RCC 7860 (cell line): ENCODE data around the gene SLC8A3.

Experiments used
- DNase-seq: peaks from one replicate; pipeline ENCODE4 v3.0.0-alpha.2; 2015; ENCODE audit warnings: low spot score
- FAIRE-seq: peaks from 2 replicates; lab custom pipeline; 2012; peaks lifted over from hg19 to GRCh38; lab: Jason Lieb, UNC

Gene SLC8A3

GRCh38 chr14:70004791-70005190 lies 184.0 kb downstream of the SLC8A3 start:
- no peak for DNase-seq
- FAIRE-seq: no peak

GRCh38 chr14:70002589-70003346 lies 186.0 kb downstream of the SLC8A3 start:
- FAIRE-seq (no peak), DNase-seq (no peak)

GRCh38 chr14:70000601-70001000 lies 188.2 kb downstream of the SLC8A3 start:
- peak; percentile 71 for DNase-seq

GRCh38 chr14:69999261-69999674 lies 189.5 kb downstream of the SLC8A3 start:
- FAIRE-seq (no peak), DNase-seq (peak; percentile 81)

More at GRCh38 chr14:70000601-70001000, 188.2 kb downstream of the SLC8A3 start:
- FAIRE-seq: peak; percentile 39

GRCh38 chr14:69997849-69998248 lies 190.9 kb downstream of the SLC8A3 start:
- no peak for FAIRE-seq
- DNase-seq: peak; percentile 45

GRCh38 chr14:69996216-69996615 lies 192.5 kb downstream of the SLC8A3 start:
- FAIRE-seq (no peak), DNase-seq (peak; percentile 25)
